Measurements from ENCODE around the gene RCC1. TPM values are rescaled to one million over a fixed set of nuclear protein-coding genes. Genes with fewer than 3 reads are reported as not detected.

RCC1 gene
- polyA plus RNA-seq, 1 of the 3 experiments (the other 2 are of a cell fraction): 61.0 TPM

Small RNA genes lying within 50 kb of the gene (small RNA-seq; reads per million reads assigned to genes)
- gene RNU6ATAC27P: 0 to 2.1 (median 0) reads per million in 7 experiments
- gene SNORA16A: 0 reads per million in 7 experiments
- 0 reads per million in 7 experiments for gene SNORA44
- gene SNORA61: 0 reads per million in 7 experiments
- gene SNORA73A: 0 reads per million in 7 experiments
- gene SNORA73B: 33.1 to 3,403 (median 165) reads per million in 7 experiments
- gene SNORD99: 17.0 to 1,446 (median 194) reads per million in 7 experiments

Other genes with a start within 250 kb of the RCC1 start
- 14.1 and 15.4 TPM in 2 replicates for gene SESN2, start 246.5 kb upstream of the RCC1 start, polyA plus RNA-seq (2012; rRNA removed)
- 12.6 and 13.7 TPM in 2 replicates for gene MED18, start 177.0 kb upstream of the RCC1 start, polyA plus RNA-seq (2012; rRNA removed)
- gene PHACTR4, start 136.3 kb upstream of the RCC1 start, polyA plus RNA-seq (2012; rRNA removed): 9.8 and 10.5 TPM in 2 replicates
- gene TRNAU1AP, start 47.0 kb downstream of the RCC1 start, polyA plus RNA-seq (2012; rRNA removed): 25.8 and 31.2 TPM in 2 replicates
- 4.6 and 5.5 TPM in 2 replicates for gene RAB42, start 86.2 kb downstream of the RCC1 start, polyA plus RNA-seq (2012; rRNA removed)
- 34.9 and 44.2 TPM in 2 replicates for gene TAF12, start 137.0 kb downstream of the RCC1 start, polyA plus RNA-seq (2012; rRNA removed)
- not detected in 2 replicates for gene RNU11, start 142.6 kb downstream of the RCC1 start, polyA plus RNA-seq (2012; rRNA removed)
- 3.6 TPM in 2 replicates for gene GMEB1, start 162.7 kb downstream of the RCC1 start, polyA plus RNA-seq (2012; rRNA removed)
- gene YTHDF2, start 230.9 kb downstream of the RCC1 start, polyA plus RNA-seq (2012; rRNA removed): 45.2 and 54.8 TPM in 2 replicates

Data from SK-N-SH (cell line).